ENCODE results near the gene IBA57. TPM values are rescaled to one million over a fixed set of nuclear protein-coding genes. Genes with fewer than 3 reads are reported as not detected.

The IBA57 gene
- total and polyA plus RNA-seq, 8 donors = 5.3 to 13.5 (median 7.1) TPM

GRCh38 chr1:228159008-228159665, 6.5 kb upstream of the IBA57 start:
- Histone ChIP-seq H3K9me3 (no peaks in the 10 kb centered on the region), H3K36me3 (no peaks in the 10 kb centered on the region), H3K4me1 (peaks cover 6 to 28% of the 10 kb centered on the region in 2 donors), H3K27me3 (peaks cover 3 to 52% of the 10 kb centered on the region in 2 donors), H3K27ac (no peak overlapping the region), H3K4me3 (no peak overlapping the region)
- TF ChIP-seq CTCF (IDR thresholded peaks at IDR 0.05) = no peak
- DNase-seq (peak in 1 of 4 donors; percentile 57), ATAC-seq (no peak)
- intact Hi-C loops (cut with DNase I) = no loop called here

- no peak for TF ChIP-seq CTCF (IDR thresholded peaks at IDR 0.05)
- no peaks in the 10 kb centered on the region for H3K36me3 ChIP-seq
- H3K27me3 ChIP-seq = peaks cover 3 to 52% of the 10 kb centered on the region in 2 donors
- peaks cover 12 to 39% of the 10 kb centered on the region in 2 donors for H3K4me1 ChIP-seq
- intact Hi-C loops (cut with DNase I) = no loop called here
- ATAC-seq (no peak), DNase-seq (peak in 1 of 4 donors; percentile 70)
- no peaks in the 10 kb centered on the region for H3K9me3 ChIP-seq
- no peak overlapping the region for H3K4me3 ChIP-seq
- no peak overlapping the region for H3K27ac ChIP-seq
Observed at GRCh38 chr1:228160201-228160761, 5.3 kb upstream of the IBA57 start.

GRCh38 chr1:228161362-228161761, 4.2 kb upstream of the IBA57 start:
- TF ChIP-seq CTCF (IDR thresholded peaks at IDR 0.05) = no peak
- intact Hi-C loops (cut with DNase I) = no loop called here
- ATAC-seq = no peak
- DNase-seq = no peak
- Histone ChIP-seq H3K27ac (peak overlapping the region; percentile 70 to 77), H3K9me3 (no peaks in the 10 kb centered on the region), H3K36me3 (no peaks in the 10 kb centered on the region), H3K4me3 (no peak overlapping the region), H3K4me1 (peaks cover 12 to 34% of the 10 kb centered on the region in 2 donors), H3K27me3 (peaks cover 3 to 52% of the 10 kb centered on the region in 2 donors)

- H3K4me1 ChIP-seq = peaks cover 17 to 35% of the 10 kb centered on the region in 2 donors
- H3K9me3 ChIP-seq = no peaks in the 10 kb centered on the region
- H3K36me3 ChIP-seq = no peaks in the 10 kb centered on the region
- H3K27me3 ChIP-seq = peaks cover 3 to 48% of the 10 kb centered on the region in 2 donors
- no peak for DNase-seq
- peak overlapping the region; percentile 70 to 77 for H3K27ac ChIP-seq
- no peak for ATAC-seq
- H3K4me3 ChIP-seq = no peak overlapping the region
- TF ChIP-seq CTCF (IDR thresholded peaks at IDR 0.05) = no peak
- intact Hi-C loops (cut with DNase I) = no loop called here
Observed at GRCh38 chr1:228161866-228162265, 3.7 kb upstream of the IBA57 start.

GRCh38 chr1:228162286-228163006, 3.2 kb upstream of the IBA57 start:
- ATAC-seq = no peak
- Histone ChIP-seq H3K4me1 (peaks cover 17 to 34% of the 10 kb centered on the region in 2 donors), H3K27me3 (peaks cover 3 to 43% of the 10 kb centered on the region in 2 donors), H3K4me3 (no peak overlapping the region), H3K9me3 (no peaks in the 10 kb centered on the region), H3K27ac (peak overlapping the region; percentile 70 to 77), H3K36me3 (no peaks in the 10 kb centered on the region)
- TF ChIP-seq CTCF (IDR thresholded peaks at IDR 0.05) = no peak
- intact Hi-C loops (cut with DNase I) = no loop called here
- DNase-seq = peak in 2 of 4 donors; percentile 65 to 67
